WERI-Rb-1 (cell line): ENCODE results near the gene MTX2.

Experiments used
- DNase-seq: peaks from one replicate; pipeline ENCODE4 v3.0.0-alpha.2; 2020
- H3K27ac ChIP-seq: fragments of 250-450 bp; sonication (Bioruptor Pico); 2 replicates; pipeline ENCODE4 v1.5.1; 2020; ENCODE audit warnings: mild to moderate bottlenecking, moderate library complexity
- H3K27me3 ChIP-seq: fragments of 250-450 bp; sonication (Bioruptor Pico); 2 replicates; pipeline ENCODE4 v1.5.1; 2021; ENCODE audit warnings: mild to moderate bottlenecking, low read depth, moderate library complexity; ENCODE audit not compliant: insufficient read depth, severe bottlenecking
- H3K36me3 ChIP-seq: fragments of 250-450 bp; sonication (Bioruptor Pico); 2 replicates; pipeline ENCODE4 v1.5.1; 2020; ENCODE audit warnings: mild to moderate bottlenecking, moderate library complexity
- H3K4me3 ChIP-seq: 2 replicates; pipeline ENCODE4 v1.5.1; 2011; ENCODE audit warnings: low read depth, mild to moderate bottlenecking, control low read depth, low read length
- H3K9me3 ChIP-seq: fragments of 250-450 bp; sonication (Bioruptor Pico); 2 replicates; pipeline ENCODE4 v1.5.1; 2021; ENCODE audit warnings: mild to moderate bottlenecking, moderate library complexity; ENCODE audit not compliant: severe bottlenecking
- CTCF ChIP-seq: IDR thresholded peaks from 2 replicates; pipeline ENCODE4 v1.5.1; 2011; ENCODE audit warnings: low read depth, mild to moderate bottlenecking, control low read depth, inconsistent platforms, low read length

Gene MTX2

GRCh38 chr2:176278927-176279326 lies 9.7 kb downstream of the MTX2 start:
- H3K36me3 ChIP-seq = no peaks in the 10 kb centered on the region
- H3K4me3 ChIP-seq = no peak overlapping the region
- no peaks in the 10 kb centered on the region for H3K27me3 ChIP-seq
- DNase-seq = no peak
- no peak for TF ChIP-seq CTCF
- no peaks in the 10 kb centered on the region for H3K9me3 ChIP-seq
- H3K27ac ChIP-seq = no peak overlapping the region

- Histone ChIP-seq H3K27me3 (no peaks in the 10 kb centered on the region), H3K36me3 (no peaks in the 10 kb centered on the region), H3K27ac (no peak overlapping the region), H3K9me3 (no peaks in the 10 kb centered on the region), H3K4me3 (no peak overlapping the region)
- TF ChIP-seq CTCF = no peak
- DNase-seq = no peak
Observed at GRCh38 chr2:176280156-176280555, 10.9 kb downstream of the MTX2 start.

GRCh38 chr2:176280867-176281658 lies 11.8 kb downstream of the MTX2 start:
- H3K4me3 ChIP-seq = no peak overlapping the region
- H3K27me3 ChIP-seq = no peaks in the 10 kb centered on the region
- TF ChIP-seq CTCF = no peak
- no peak overlapping the region for H3K27ac ChIP-seq
- DNase-seq = no peak
- H3K36me3 ChIP-seq = no peaks in the 10 kb centered on the region
- H3K9me3 ChIP-seq = no peaks in the 10 kb centered on the region

GRCh38 chr2:176283291-176284068 lies 14.2 kb downstream of the MTX2 start:
- Histone ChIP-seq H3K27ac (no peak overlapping the region), H3K36me3 (no peaks in the 10 kb centered on the region; the same call in 1 of the 2 replicates), H3K4me3 (no peak overlapping the region), H3K27me3 (no peaks in the 10 kb centered on the region), H3K9me3 (no peaks in the 10 kb centered on the region)
- no peak for DNase-seq
- no peak for TF ChIP-seq CTCF

- no peak overlapping the region for H3K4me3 ChIP-seq
- H3K36me3 ChIP-seq = no peaks in the 10 kb centered on the region; the same call in 1 of the 2 replicates
- no peaks in the 10 kb centered on the region for H3K9me3 ChIP-seq
- DNase-seq = no peak
- TF ChIP-seq CTCF = no peak
- no peak overlapping the region for H3K27ac ChIP-seq
- H3K27me3 ChIP-seq = no peaks in the 10 kb centered on the region
Observed at GRCh38 chr2:176284461-176285049, 15.3 kb downstream of the MTX2 start.
